OCI-LY3 (cell line): ENCODE data around the gene GNGT1.
"Not testable (repeated sequence)": the region's sequence is repeated elsewhere in the genome, so short reads cannot be mapped to it uniquely, and the experiment has no call there.

Source experiments
- H2AFZ ChIP-seq: fragments of 200-600, 300-600 bp; shearing (Covaris generic); 2 replicates; pipeline ENCODE4 v1.6.0; 2014; ENCODE audit warnings: antibody characterized with exemption, low read depth, low read length
- H3K27ac ChIP-seq: fragments of 200-600, 300-600 bp; sonication (generic); 2 replicates; pipeline ENCODE4 v1.5.1; 2014; ENCODE audit warnings: mild to moderate bottlenecking, low read length, moderate library complexity, mixed read lengths
- H3K27me3 ChIP-seq: fragments of 200-600, 300-600 bp; sonication (generic); 2 replicates; pipeline ENCODE4 v1.6.1; 2014; ENCODE audit warnings: low read depth, low read length, mixed read lengths
- H3K36me3 ChIP-seq: fragments of 200-600, 300-600 bp; sonication (generic); replicated peaks from 2 replicates; pipeline ENCODE3; 2014; ENCODE audit warnings: low read depth, low read length, mixed read lengths
- H3K4me1 ChIP-seq: fragments of 300-600, 200-600 bp; sonication (generic); 2 replicates; pipeline ENCODE4 v1.6.1; 2014; ENCODE audit warnings: low read length, mixed read lengths
- H3K4me2 ChIP-seq: fragments of 200-600, 300-600 bp; sonication (generic); 2 replicates; pipeline ENCODE4 v1.6.1; 2014; ENCODE audit warnings: low read length, mixed read lengths
- H3K4me3 ChIP-seq: fragments of 300-600, 200-600 bp; sonication (generic); 2 replicates; pipeline ENCODE4 v1.5.1; 2014; ENCODE audit warnings: antibody characterized with exemption, mild to moderate bottlenecking, low read length, moderate library complexity
- H3K79me2 ChIP-seq: fragments of 300-600, 200-600 bp; shearing (Covaris generic); 2 replicates; pipeline ENCODE4 v1.6.1; 2014; ENCODE audit warnings: mild to moderate bottlenecking, low read length, mixed read lengths
- H3K9ac ChIP-seq: fragments of 300-600, 200-600 bp; shearing (Covaris generic); 2 replicates; pipeline ENCODE4 v1.6.0; 2014; ENCODE audit warnings: mild to moderate bottlenecking, low read length, moderate library complexity
- H3K9me3 ChIP-seq: fragments of 200-600, 300-600 bp; shearing (Covaris generic); 2 replicates; pipeline ENCODE4 v1.6.1; 2014; ENCODE audit warnings: low read length, mixed read lengths; ENCODE audit not compliant: insufficient read depth
- H4K20me1 ChIP-seq: fragments of 200-600, 300-600 bp; sonication (generic); 2 replicates; pipeline ENCODE4 v1.6.1; 2016; ENCODE audit warnings: low read length, mixed read lengths; ENCODE audit not compliant: insufficient read depth
- EZH2phosphoT487 ChIP-seq: fragments of 200-600 bp; shearing (Covaris generic); IDR thresholded peaks from 2 replicates; pipeline ENCODE4 v1.6.1; 2018; ENCODE audit warnings: antibody characterized with exemption, mixed run types, low read depth
- TF ChIP-seq, protein P1 (sequence below): fragments of 200-600, 300-600 bp; sonication (generic); IDR thresholded peaks from 2 replicates; pipeline ENCODE4 v1.5.1; 2014; ENCODE audit warnings: antibody characterized with exemption, low read length, low read depth

The GNGT1 gene

DNA sequence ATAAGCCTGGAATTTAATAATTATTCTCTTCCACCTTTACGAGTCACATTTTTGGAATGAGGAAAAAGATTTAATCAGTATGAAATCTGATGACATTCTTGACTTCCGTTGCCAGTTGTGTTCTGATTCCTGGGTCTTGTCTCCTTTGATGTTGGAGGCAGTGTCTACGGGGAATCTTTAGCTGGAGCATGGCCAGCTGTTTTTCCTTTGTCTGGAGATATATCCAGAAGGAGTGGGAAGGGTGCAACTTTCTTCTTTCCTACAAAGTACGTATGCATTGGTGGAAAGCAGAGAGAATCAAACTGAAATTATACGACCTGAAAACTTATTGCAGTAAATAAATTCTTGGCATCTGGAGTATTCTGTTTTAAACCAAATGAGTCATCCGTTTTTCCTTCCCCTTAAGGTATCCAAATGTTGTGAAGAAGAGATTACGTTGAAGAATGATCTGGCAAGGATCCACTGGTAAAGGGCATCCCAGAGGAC lies 8.3 kb downstream of the GNGT1 start:
- H3K79me2 ChIP-seq: no peaks in the 10 kb centered on the region
- H3K4me1 ChIP-seq: peaks cover 12% of the 10 kb centered on the region
- no peak overlapping the region for H3K4me2 ChIP-seq
- H3K27ac ChIP-seq: no peak overlapping the region
- TF ChIP-seq, protein P1, sequence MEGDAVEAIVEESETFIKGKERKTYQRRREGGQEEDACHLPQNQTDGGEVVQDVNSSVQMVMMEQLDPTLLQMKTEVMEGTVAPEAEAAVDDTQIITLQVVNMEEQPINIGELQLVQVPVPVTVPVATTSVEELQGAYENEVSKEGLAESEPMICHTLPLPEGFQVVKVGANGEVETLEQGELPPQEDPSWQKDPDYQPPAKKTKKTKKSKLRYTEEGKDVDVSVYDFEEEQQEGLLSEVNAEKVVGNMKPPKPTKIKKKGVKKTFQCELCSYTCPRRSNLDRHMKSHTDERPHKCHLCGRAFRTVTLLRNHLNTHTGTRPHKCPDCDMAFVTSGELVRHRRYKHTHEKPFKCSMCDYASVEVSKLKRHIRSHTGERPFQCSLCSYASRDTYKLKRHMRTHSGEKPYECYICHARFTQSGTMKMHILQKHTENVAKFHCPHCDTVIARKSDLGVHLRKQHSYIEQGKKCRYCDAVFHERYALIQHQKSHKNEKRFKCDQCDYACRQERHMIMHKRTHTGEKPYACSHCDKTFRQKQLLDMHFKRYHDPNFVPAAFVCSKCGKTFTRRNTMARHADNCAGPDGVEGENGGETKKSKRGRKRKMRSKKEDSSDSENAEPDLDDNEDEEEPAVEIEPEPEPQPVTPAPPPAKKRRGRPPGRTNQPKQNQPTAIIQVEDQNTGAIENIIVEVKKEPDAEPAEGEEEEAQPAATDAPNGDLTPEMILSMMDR: no peak
- TF ChIP-seq EZH2phosphoT487: no peak
- no peaks in the 10 kb centered on the region for H3K9me3 ChIP-seq
- peaks cover 3% of the 10 kb centered on the region; the same call in 1 of the 2 replicates for H3K27me3 ChIP-seq
- H2AFZ ChIP-seq: no peak overlapping the region
- H3K36me3 ChIP-seq: no peaks in the 10 kb centered on the region
- no peak overlapping the region for H3K9ac ChIP-seq
- no peak overlapping the region for H3K4me3 ChIP-seq
- H4K20me1 ChIP-seq: no peaks in the 10 kb centered on the region

DNA sequence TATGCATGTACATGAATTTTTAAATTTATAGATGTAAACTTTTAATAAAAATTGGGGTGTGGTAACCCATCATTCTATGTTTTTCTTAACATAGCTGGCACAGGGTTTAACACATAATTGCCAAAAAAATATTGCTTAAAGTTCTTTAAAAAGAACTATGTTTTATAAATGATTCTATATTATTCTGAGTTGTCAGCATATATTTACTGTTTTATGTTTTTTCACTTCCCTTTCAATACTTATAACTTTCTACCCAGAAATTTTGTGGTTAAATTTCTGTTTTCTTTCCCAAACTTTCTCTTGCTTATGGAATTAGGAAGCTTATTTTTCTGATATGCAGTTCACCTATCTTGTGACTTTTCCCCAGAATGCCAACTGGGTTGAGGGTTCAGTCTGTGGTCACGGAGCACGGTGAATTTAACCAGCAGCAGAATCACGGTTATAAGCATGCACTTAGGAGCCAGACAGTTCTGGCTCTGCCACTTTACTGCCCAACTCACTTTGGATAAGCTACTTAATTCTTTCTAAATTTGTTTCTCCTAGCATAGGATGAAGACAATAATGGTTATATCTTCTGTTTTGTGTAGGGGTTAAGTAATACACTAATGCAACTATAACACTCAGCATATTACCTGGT lies 9.0 kb downstream of the GNGT1 start:
- not testable (repeated sequence) for H3K4me3 ChIP-seq, H3K27ac ChIP-seq, H3K27me3 ChIP-seq, H3K79me2 ChIP-seq, H2AFZ ChIP-seq, H3K9ac ChIP-seq, H3K9me3 ChIP-seq, H3K36me3 ChIP-seq, H4K20me1 ChIP-seq, H3K4me2 ChIP-seq
- peaks cover 12% of the 10 kb centered on the region for H3K4me1 ChIP-seq

DNA sequence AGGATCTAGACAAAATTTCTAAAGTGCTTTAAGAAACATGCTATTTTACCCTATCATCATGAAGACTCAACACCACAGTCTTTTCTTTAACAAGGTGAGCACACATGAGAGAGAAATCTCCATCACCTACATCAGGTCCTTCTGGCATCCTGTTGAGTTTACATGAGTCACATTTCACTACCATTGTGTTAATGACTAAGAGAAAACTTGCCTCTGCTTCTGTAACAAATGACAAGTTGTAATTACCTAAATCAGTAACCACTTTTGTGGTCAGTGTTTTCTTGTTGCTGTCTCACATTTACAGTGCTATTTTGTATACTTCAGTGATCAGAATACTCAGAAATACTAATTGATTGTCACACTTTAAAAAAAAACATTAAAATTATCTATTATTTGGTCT lies 9.5 kb downstream of the GNGT1 start:
- H3K27me3 ChIP-seq, H2AFZ ChIP-seq, H3K36me3 ChIP-seq, H3K4me2 ChIP-seq, H3K9me3 ChIP-seq, H3K4me3 ChIP-seq, H3K27ac ChIP-seq, H3K9ac ChIP-seq, H4K20me1 ChIP-seq, H3K79me2 ChIP-seq: not testable (repeated sequence)
- H3K4me1 ChIP-seq: peaks cover 12% of the 10 kb centered on the region

DNA sequence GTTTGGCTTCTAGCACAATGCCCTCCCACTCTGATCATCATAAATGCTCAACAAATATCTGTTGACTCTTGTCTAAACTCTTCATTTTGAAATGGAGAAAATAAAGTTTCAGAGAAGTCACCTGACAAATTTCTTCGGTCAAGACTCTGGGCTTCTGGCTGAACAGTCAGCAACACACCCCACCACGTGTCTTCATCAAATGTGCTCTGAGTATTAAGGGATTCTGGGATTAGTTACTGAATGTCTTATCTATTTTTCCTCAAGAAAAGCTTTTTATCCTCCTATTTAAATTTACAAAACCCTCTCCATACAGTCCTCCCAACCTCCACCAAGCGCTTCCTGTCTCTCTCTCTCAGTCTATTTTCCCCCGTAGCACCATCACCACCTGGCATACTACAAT lies 9.9 kb downstream of the GNGT1 start:
- not testable (repeated sequence) for H3K4me3 ChIP-seq, H3K36me3 ChIP-seq, H4K20me1 ChIP-seq, H2AFZ ChIP-seq, H3K27me3 ChIP-seq, H3K9me3 ChIP-seq, H3K27ac ChIP-seq, H3K79me2 ChIP-seq, H3K9ac ChIP-seq, H3K4me2 ChIP-seq
- H3K4me1 ChIP-seq: peaks cover 12% of the 10 kb centered on the region

DNA sequence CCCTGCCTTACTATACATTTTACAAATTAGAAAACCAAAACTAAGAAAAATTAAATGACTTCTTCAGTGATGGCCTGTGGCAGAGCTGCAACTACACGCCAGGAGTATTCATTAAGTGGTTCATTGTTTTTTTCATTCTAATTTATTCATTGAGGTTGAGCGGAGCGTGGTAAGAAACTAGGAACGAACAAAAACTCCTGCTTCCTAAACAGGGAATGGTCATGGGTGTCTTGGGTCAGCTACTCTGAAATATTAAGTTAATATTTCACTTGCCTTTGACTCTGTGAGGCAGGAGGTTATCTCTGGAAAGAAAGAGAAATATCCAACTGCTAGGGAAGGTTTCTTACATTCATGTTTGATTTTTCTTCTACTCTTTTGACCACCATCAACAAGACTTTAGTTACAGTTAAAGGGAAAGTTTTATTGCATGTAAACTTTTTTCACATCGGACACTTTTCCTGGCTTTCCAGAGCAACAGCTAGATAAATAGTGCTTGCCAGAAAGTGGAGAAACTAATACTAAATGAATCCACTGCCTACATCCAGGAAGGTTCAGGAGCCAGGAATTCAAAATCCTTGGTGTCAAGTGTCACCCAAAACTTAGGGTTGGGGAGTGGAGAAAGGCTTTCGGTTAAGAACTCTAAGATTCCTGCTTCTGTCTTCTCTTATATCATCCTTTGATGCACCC lies 14.3 kb downstream of the GNGT1 start:
- Histone ChIP-seq H3K4me3 (no peak overlapping the region), H3K9ac (no peak overlapping the region)

More for the DNA sequence above, 14.3 kb downstream of the GNGT1 start:
- TF ChIP-seq, protein P1: no peak
- TF ChIP-seq EZH2phosphoT487: no peak
- no peaks in the 10 kb centered on the region for H3K79me2 ChIP-seq
- no peak overlapping the region for H2AFZ ChIP-seq
- H3K9me3 ChIP-seq: no peaks in the 10 kb centered on the region
- H3K4me1 ChIP-seq: peaks cover 8% of the 10 kb centered on the region
- H3K27ac ChIP-seq: no peak overlapping the region
- no peak overlapping the region for H3K4me2 ChIP-seq
- H4K20me1 ChIP-seq: no peaks in the 10 kb centered on the region
- no peaks in the 10 kb centered on the region for H3K36me3 ChIP-seq
- peaks cover 3% of the 10 kb centered on the region; the same call in 1 of the 2 replicates for H3K27me3 ChIP-seq
